CD4-positive, alpha-beta memory T cell (primary cell): Measurements from ENCODE around the gene MEGF11. TPM values are rescaled to one million over a fixed set of nuclear protein-coding genes. Genes with fewer than 3 reads are reported as not detected.

Experiments used
- CTCF ChIA-PET: fragments of 350-600 bp; sonication (Branson Sonifier 250); formaldehyde crosslinking; loops from one replicate; lab custom pipeline; 2021; ENCODE audit warnings: inconsistent platforms; ENCODE audit not compliant: partially characterized antibody; lab: Charles Lee
- POLR2A ChIA-PET: fragments of 350-600 bp; sonication (Branson Sonifier 250); formaldehyde crosslinking; loops from one replicate; lab custom pipeline; 2021; ENCODE audit not compliant: partially characterized antibody; lab: Charles Lee
- DNase-seq, 5 donors: peaks; one replicate each; pipeline versions ENCODE4 v3.0.0 to v3.0.0-alpha.2; 2020 to 2022; ENCODE audit warnings: mixed read lengths in 1 of 5
- H3K27ac ChIP-seq: one replicate; pipeline ENCODE4 v1.7.0; 2013; ENCODE audit warnings: low read depth, low read length
- H3K27me3 ChIP-seq: 2 replicates; pipeline ENCODE4 v1.7.0; 2013; ENCODE audit warnings: mild to moderate bottlenecking, low read length, moderate library complexity; ENCODE audit not compliant: insufficient read depth
- H3K36me3 ChIP-seq: 2 replicates; pipeline ENCODE4 v1.7.0; 2013; ENCODE audit warnings: mild to moderate bottlenecking, low read length, moderate library complexity; ENCODE audit not compliant: insufficient read depth
- H3K4me1 ChIP-seq: 2 replicates; pipeline ENCODE4 v1.7.0; 2013; ENCODE audit warnings: mild to moderate bottlenecking, low read length, moderate library complexity; ENCODE audit not compliant: insufficient read depth
- H3K4me3 ChIP-seq, 2 donors: one replicate each; pipeline ENCODE4 v1.7.0; 2013; ENCODE audit warnings: low read length in 2 of 2, mild to moderate bottlenecking in 1 of 2
- H3K9me3 ChIP-seq, 2 donors: one replicate each; pipeline ENCODE4 v1.7.0; 2013; ENCODE audit warnings: low read length in 2 of 2, control low read depth in 1 of 2; ENCODE audit not compliant: control insufficient read depth in 1 of 2
- H3K27ac Mint-ChIP-seq, 7 donors: one replicate each; pipeline ENCODE4 v1.8.0; 2020 to 2021; ENCODE audit warnings: mixed read lengths in 7 of 7, mild to moderate bottlenecking in 6 of 7, inconsistent platforms in 3 of 7, moderate library complexity in 3 of 7
- H3K27me3 Mint-ChIP-seq, 2 donors: one replicate each; pipeline ENCODE4 v1.8.0; 2020 to 2021; ENCODE audit warnings: mixed read lengths in 2 of 2
- H3K36me3 Mint-ChIP-seq, 2 donors: one replicate each; pipeline ENCODE4 v1.8.0; 2020 to 2021; ENCODE audit warnings: mixed read lengths in 2 of 2, inconsistent platforms in 1 of 2, mild to moderate bottlenecking in 1 of 2
- H3K4me1 Mint-ChIP-seq, 4 donors: one replicate each; pipeline ENCODE4 v1.8.0; 2020 to 2021; ENCODE audit warnings: mixed read lengths in 4 of 4, mild to moderate bottlenecking in 1 of 4
- H3K4me3 Mint-ChIP-seq, 8 donors: one replicate each; pipeline ENCODE4 v1.8.0; 2020 to 2021; ENCODE audit warnings: mixed read lengths in 8 of 8, mild to moderate bottlenecking in 7 of 8, moderate library complexity in 6 of 8, inconsistent platforms in 3 of 8
- H3K9me3 Mint-ChIP-seq, 8 donors: one replicate each; pipeline ENCODE4 v1.8.0; 2020 to 2021; ENCODE audit warnings: mixed read lengths in 8 of 8, mild to moderate bottlenecking in 5 of 8, inconsistent platforms in 3 of 8, moderate library complexity in 1 of 8
- intact Hi-C: fragments of 100-400 bp; cut with micrococcal nuclease; formaldehyde crosslinking; loops from one replicate; pipeline ENCODE4 v1.15.1; 2023
- polyA plus RNA-seq, 2 donors: library from polyadenylated mRNA; unstranded; fragments of 300-500 nt; fragmentation: Illumina TruSeq; gene quantifications; one replicate each; pipeline ENCODE4 v1.2.3, GENCODE V29; 2021
- total RNA-seq, 2 experiments: library from RNA; stranded (reverse); gene quantifications; one replicate each; pipeline ENCODE4 v1.2.3, GENCODE V29; 2021

Gene MEGF11
- total and polyA plus RNA-seq, 4 experiments from 2014 or later = 0.69 TPM; not detected in 3

GRCh38 chr15:66186049-66186825 lies 67.3 kb downstream of the MEGF11 start:
- Histone ChIP-seq H3K27me3 (peaks cover 12% of the 10 kb centered on the region), H3K4me1 (no peaks in the 10 kb centered on the region), H3K9me3 (no peaks in the 10 kb centered on the region), H3K27ac (no peak overlapping the region), H3K4me3 (no peak overlapping the region), H3K36me3 (no peaks in the 10 kb centered on the region)
- POLR2A ChIA-PET = no interaction called here
- no peaks in the 10 kb centered on the region for H3K9me3 Mint-ChIP-seq
- no peak for DNase-seq
- no peak overlapping the region for H3K4me3 Mint-ChIP-seq
- intact Hi-C loops = no loop called here
- peaks cover 34 to 39% of the 10 kb centered on the region in 2 donors for H3K27me3 Mint-ChIP-seq
- H3K27ac Mint-ChIP-seq = no peak overlapping the region
- CTCF ChIA-PET = no interaction called here
- H3K36me3 Mint-ChIP-seq = no peaks in the 10 kb centered on the region
- peaks cover 0 to 3% (median 0%) of the 10 kb centered on the region in 4 donors for H3K4me1 Mint-ChIP-seq

GRCh38 chr15:66184936-66185790 lies 68.4 kb downstream of the MEGF11 start:
- no peak for DNase-seq

DNA sequence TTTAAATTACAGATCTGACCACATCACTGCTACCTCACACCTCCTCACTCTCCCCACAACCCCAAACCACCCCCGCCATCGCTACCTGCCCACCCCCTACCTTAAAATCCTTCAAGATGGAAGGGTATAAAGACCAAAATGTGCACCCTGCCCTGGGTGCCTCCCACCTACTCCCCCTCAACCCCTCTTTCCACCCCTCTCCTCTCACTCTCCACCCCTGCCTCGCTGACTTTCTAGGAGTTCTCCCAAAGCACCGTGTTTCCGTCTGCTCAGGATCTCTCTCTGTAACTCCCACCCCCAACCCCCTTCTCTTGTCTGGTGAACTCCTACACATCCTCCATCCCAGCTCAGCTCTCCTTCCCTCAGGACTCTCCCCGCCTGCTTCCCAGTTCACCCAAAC lies 69.1 kb downstream of the MEGF11 start:
- POLR2A ChIA-PET = no interaction called here
- peak overlapping the region in 1 of 8 donors; percentile 25 for H3K4me3 Mint-ChIP-seq

More at GRCh38 chr15:66184936-66185790, 68.4 kb downstream of the MEGF11 start:
- H3K4me1 ChIP-seq = no peaks in the 10 kb centered on the region
- no peaks in the 10 kb centered on the region for H3K36me3 ChIP-seq
- peaks cover 12% of the 10 kb centered on the region for H3K27me3 ChIP-seq
- intact Hi-C loops = no loop called here
- H3K27ac ChIP-seq = no peak overlapping the region
- peaks cover 0 to 3% (median 0%) of the 10 kb centered on the region in 4 donors for H3K4me1 Mint-ChIP-seq
- H3K9me3 ChIP-seq = no peaks in the 10 kb centered on the region
- peak overlapping the region in 1 of 7 donors; percentile 82 for H3K27ac Mint-ChIP-seq
- peaks cover 38 to 44% of the 10 kb centered on the region in 2 donors for H3K27me3 Mint-ChIP-seq
- ChIA-PET CTCF (no interaction called here), POLR2A (no interaction called here)
- H3K36me3 Mint-ChIP-seq = no peaks in the 10 kb centered on the region
- H3K4me3 Mint-ChIP-seq = no peak overlapping the region
- H3K9me3 Mint-ChIP-seq = no peaks in the 10 kb centered on the region
- H3K4me3 ChIP-seq = no peak overlapping the region

DNA sequence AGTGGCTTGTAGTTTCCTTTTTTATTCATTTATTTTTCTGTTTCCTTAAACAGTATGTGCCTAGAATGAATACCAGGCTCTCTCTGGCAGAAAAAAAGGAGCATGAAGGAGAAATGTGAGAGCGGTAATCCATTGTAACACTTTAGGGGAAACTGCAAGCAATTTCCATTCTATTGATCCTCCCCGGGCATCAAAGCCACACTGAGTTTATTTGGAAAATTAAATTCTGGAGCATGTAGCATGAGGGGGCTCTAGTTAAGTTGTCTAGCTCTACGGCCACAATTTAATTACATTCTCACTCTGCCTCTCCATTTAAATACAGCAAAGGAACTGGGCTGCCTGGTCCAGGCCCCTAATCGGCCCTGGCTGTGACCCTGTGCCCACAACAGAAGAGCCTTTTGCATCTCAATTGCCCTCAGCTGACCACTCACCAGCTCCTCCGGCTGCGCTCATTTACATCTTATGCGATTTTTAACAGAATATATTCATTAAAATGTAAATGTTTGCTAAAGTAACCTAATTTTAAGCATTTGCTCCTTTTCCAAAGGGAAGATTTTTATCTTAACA lies 72.9 kb downstream of the MEGF11 start:
- no peak overlapping the region for H3K27ac ChIP-seq
- no peaks in the 10 kb centered on the region for H3K9me3 ChIP-seq
- peaks cover 10% of the 10 kb centered on the region for H3K27me3 ChIP-seq
- ChIA-PET POLR2A (no interaction called here), CTCF (no interaction called here)
- Mint-ChIP-seq H3K9me3 (peaks cover 0 to 2% (median 0%) of the 10 kb centered on the region in 8 donors), H3K4me3 (no peak overlapping the region), H3K27ac (no peak overlapping the region), H3K36me3 (no peaks in the 10 kb centered on the region), H3K4me1 (peaks cover 0 to 3% (median 0%) of the 10 kb centered on the region in 4 donors), H3K27me3 (peaks cover 42 to 51% of the 10 kb centered on the region in 2 donors)
- no peaks in the 10 kb centered on the region for H3K36me3 ChIP-seq
- no peak for DNase-seq
- no peak overlapping the region for H3K4me3 ChIP-seq
- H3K4me1 ChIP-seq = no peaks in the 10 kb centered on the region
- intact Hi-C loops = no loop called here

More for the DNA sequence above, 69.1 kb downstream of the MEGF11 start:
- H3K36me3 ChIP-seq = no peaks in the 10 kb centered on the region
- DNase-seq = no peak
- CTCF ChIA-PET = no interaction called here
- H3K9me3 Mint-ChIP-seq = no peaks in the 10 kb centered on the region
- peaks cover 0 to 3% (median 0%) of the 10 kb centered on the region in 4 donors for H3K4me1 Mint-ChIP-seq
- no peak overlapping the region for H3K27ac ChIP-seq
- H3K27ac Mint-ChIP-seq = no peak overlapping the region
- intact Hi-C loops = no loop called here
- H3K4me3 ChIP-seq = no peak overlapping the region
- no peaks in the 10 kb centered on the region for H3K9me3 ChIP-seq
- no peaks in the 10 kb centered on the region for H3K36me3 Mint-ChIP-seq
- H3K27me3 ChIP-seq = peaks cover 12% of the 10 kb centered on the region
- H3K27me3 Mint-ChIP-seq = peaks cover 40 to 46% of the 10 kb centered on the region in 2 donors
- H3K4me1 ChIP-seq = no peaks in the 10 kb centered on the region

DNA sequence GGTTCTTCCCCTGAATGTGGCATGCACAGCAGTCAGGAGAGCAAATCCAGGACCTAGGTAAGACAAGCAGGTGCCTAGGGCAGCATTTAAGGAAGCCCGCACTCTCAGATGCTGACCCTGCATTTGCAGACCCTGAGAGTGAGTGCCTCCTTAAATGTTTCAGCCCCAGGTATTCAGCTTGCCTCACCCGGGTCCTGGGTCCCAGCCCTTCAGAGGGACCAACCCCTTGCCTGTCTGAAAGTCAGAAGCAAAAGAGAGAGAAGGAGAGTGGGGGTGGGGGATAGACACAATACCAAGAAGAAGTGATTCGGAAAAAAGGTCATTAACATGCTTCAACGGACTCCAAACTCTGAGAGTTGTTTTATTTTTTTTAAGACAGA lies 75.0 kb downstream of the MEGF11 start:
- intact Hi-C loops = no loop called here
- Histone ChIP-seq H3K4me3 (no peak overlapping the region), H3K9me3 (no peaks in the 10 kb centered on the region), H3K4me1 (no peaks in the 10 kb centered on the region), H3K36me3 (no peaks in the 10 kb centered on the region), H3K27me3 (no peaks in the 10 kb centered on the region), H3K27ac (no peak overlapping the region)
- Mint-ChIP-seq H3K4me1 (no peaks in the 10 kb centered on the region), H3K4me3 (no peak overlapping the region), H3K36me3 (no peaks in the 10 kb centered on the region), H3K9me3 (peaks cover 0 to 2% (median 0%) of the 10 kb centered on the region in 8 donors), H3K27ac (no peak overlapping the region), H3K27me3 (peaks cover 33 to 48% of the 10 kb centered on the region in 2 donors)
- DNase-seq = no peak
- ChIA-PET POLR2A (no interaction called here), CTCF (no interaction called here)

DNA sequence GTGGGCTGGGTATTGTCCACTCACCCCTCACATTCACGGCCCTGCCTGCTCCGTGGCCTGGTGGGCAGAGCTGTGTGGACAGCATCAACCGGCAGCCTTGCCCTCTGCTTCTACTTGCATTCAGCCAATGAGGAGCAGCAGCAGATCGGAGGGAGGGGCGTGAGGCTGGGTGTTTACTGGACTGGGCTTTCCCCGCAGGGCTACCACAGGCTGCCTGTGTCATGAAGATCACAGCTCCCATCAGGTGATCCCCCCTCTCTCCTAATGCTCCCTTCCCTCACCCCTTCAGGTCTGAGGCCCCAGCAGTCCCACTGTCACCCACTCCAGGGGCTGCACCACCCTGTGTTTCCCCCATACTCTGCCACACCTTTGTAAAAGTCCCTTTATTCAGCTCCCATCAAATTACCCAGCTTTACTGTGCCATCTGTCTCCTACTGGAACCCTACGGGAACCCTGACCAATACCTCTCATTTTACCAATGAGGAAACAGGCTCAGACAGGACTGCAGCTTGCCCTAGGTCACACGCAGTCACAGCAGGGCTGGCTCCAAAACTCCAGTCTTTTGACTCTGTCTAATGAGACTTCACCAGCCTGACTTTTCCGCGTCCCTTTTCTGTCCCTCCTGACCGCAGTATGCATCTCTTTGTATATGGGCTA lies 81.1 kb downstream of the MEGF11 start:
- no peaks in the 10 kb centered on the region for H3K36me3 ChIP-seq
- no peak for DNase-seq
- intact Hi-C loops = no loop called here
- no peaks in the 10 kb centered on the region for H3K4me1 Mint-ChIP-seq
- no peak overlapping the region for H3K4me3 Mint-ChIP-seq
- no peaks in the 10 kb centered on the region for H3K9me3 Mint-ChIP-seq
- no peaks in the 10 kb centered on the region for H3K4me1 ChIP-seq
- ChIA-PET CTCF (no interaction called here), POLR2A (no interaction called here)
- H3K27me3 ChIP-seq = no peaks in the 10 kb centered on the region
- H3K36me3 Mint-ChIP-seq = no peaks in the 10 kb centered on the region
- no peaks in the 10 kb centered on the region for H3K9me3 ChIP-seq
- peaks cover 8 to 21% of the 10 kb centered on the region in 2 donors for H3K27me3 Mint-ChIP-seq
- H3K27ac ChIP-seq = no peak overlapping the region
- H3K4me3 ChIP-seq = no peak overlapping the region
- H3K27ac Mint-ChIP-seq = peak overlapping the region in 1 of 7 donors; percentile 20

DNA sequence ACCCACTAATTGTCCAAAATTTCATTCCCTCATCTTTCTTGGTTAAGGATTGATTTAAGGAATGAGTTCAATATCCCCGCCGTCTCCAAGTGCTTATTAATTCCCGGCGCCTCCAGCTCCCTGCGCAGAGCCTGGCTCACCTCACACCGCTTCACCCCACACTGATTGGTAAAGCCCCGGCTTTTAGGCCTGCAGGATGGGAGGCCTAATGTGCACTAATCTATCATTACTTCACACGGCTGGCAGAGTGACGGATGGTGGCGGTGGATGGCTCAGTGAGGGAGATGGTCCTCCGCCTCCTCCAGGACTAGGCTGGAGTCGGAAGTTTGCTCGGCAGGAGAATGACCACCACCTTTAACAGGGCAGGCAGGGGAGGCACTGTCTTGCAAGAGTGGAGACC lies 81.7 kb downstream of the MEGF11 start:
- H3K4me3 ChIP-seq = no peak overlapping the region
- no peaks in the 10 kb centered on the region for H3K4me1 Mint-ChIP-seq
- CTCF ChIA-PET = no interaction called here
- intact Hi-C loops = no loop called here
- no peaks in the 10 kb centered on the region for H3K4me1 ChIP-seq
- POLR2A ChIA-PET = no interaction called here
- H3K9me3 ChIP-seq = no peaks in the 10 kb centered on the region
- no peak overlapping the region for H3K27ac Mint-ChIP-seq
- no peaks in the 10 kb centered on the region for H3K9me3 Mint-ChIP-seq
- no peaks in the 10 kb centered on the region for H3K36me3 ChIP-seq
- no peak overlapping the region for H3K27ac ChIP-seq
- H3K4me3 Mint-ChIP-seq = no peak overlapping the region
- H3K27me3 ChIP-seq = no peaks in the 10 kb centered on the region
- H3K27me3 Mint-ChIP-seq = peaks cover 8 to 20% of the 10 kb centered on the region in 2 donors
- DNase-seq = no peak
- no peaks in the 10 kb centered on the region for H3K36me3 Mint-ChIP-seq
